Adipose tissue (tissue), 3 donors: Measurements from ENCODE around the gene GAL3ST3. TPM values are rescaled to one million over a fixed set of nuclear protein-coding genes. Genes with fewer than 3 reads are reported as not detected.

ENCODE experiments used
- H3K27ac ChIP-seq: one replicate; pipeline ENCODE4 v1.5.1; 2013; ENCODE audit warnings: low read depth, low read length
- WGBS, 3 donors: extraction: QIAGEN DNeasy Blood & Tissue Kit; methylation state at CpG; one replicate each; pipeline ENCODE4 v1.1.7; 2013; 5-methylcytosine and 5-hydroxymethylcytosine counted together
- polyA plus RNA-seq, 3 donors: library from polyadenylated mRNA; stranded (reverse); fragments of 200-250 nt; gene quantifications; one replicate each; pipeline ENCODE4 v1.2.3, GENCODE V29; 2013
- donor health status: healthy with polysubstance abuse.
- donor health status: Bipolar disorder and iron deficiency.
- donor health status: healthy.

Gene GAL3ST3
- polyA plus RNA-seq, 3 donors = 0.64 TPM; not detected in 2

DNA sequence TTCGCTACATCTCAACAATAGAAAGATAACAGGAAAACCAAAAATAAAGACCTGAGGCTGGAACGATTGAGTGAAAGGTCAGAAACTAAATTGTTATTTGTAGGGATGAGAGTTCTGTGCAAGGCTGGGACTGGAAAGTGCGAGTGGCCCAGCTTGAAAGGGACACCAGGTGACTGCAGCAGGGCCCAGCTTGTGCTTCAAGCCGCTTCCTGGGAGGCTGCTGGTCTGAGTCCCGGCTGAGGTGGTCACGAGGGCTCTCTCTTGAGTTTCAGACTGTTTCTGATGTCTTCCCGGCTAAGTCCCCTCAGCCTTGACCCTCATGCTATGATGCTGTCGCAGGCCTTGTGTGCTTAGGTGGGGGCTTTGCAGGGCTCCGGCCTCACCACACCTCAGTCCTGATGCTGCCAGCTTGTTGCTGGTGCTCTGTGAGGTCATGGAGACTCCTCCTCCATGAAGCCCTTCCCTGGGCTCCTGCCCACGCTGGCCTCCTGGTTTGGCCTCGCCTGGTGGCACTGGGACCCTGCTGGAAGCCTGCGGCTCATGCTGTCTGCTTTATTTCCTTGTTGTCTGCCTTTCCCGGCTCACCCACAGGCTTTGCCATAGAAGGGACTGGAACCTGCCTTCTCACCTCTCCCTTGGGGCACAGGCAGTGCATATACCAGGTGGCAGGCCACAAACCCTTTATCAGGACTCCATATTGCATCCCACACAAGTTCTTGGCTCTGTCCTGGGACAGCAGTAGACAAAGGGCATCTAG, 42.6 kb downstream of the GAL3ST3 start:
- no peak overlapping the region for H3K27ac ChIP-seq
- 87 to 91% (median 87%) methylated on average over 13 of the region's 13 CpGs for WGBS, 3 donors

DNA sequence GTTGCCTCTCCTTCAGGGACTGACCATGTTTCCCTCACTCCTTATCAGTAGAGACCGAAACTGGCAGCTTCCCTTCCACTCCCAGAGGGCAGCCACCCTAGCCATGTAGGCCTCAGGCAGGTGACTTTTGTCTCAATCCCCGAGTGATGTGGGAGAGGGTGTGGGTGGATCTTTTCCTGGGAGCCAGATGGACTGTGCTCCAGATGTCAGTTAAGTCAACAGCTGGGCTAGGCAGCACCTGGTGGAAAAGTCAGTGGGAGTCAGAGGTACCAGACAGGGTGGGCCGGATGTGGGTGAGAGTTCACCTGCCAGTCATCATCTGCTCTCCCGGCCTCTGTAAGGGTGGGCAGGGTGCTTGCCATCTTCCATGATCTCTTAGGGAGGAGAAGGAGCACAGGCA, 44.8 kb downstream of the GAL3ST3 start:
- no peak overlapping the region for H3K27ac ChIP-seq
- 70 to 89% (median 85%) methylated on average over 4 of the region's 4 CpGs for WGBS, 3 donors

- no peak overlapping the region for H3K27ac ChIP-seq
- WGBS, 3 donors = 63 to 72% (median 66%) methylated on average over 6 of the region's 6 CpGs
Measured at GRCh38 chr11:66003291-66003690, 45.7 kb downstream of the GAL3ST3 start.

DNA sequence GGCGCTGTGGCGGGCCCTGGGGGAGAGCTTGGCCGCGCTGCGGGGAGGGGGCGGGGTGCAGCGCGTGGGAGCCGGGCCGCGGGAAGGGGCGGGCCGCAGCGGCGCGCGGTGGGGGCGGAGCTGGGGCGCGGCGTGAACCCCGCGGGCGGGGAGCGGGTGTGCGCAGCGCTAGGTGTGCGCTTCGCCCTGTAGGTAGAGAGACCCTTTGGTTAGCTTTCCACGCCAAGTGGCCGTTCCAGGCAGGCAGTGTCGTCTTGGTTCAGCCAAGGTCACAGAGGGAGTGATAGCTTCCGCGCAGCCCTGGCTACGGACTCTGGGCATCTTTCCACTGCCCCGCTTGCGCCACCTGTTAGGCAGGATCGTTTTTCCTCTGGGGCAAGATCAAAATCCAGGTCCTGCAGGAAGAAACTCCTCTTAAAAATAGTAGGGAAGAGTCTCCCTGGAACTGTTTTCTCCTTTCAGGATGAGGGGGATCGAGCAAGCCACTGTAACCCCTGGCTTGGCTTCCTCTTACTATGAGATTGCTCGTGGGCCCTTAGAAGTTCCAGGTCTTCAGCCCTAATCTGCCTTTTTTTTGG, 46.2 kb downstream of the GAL3ST3 start:
- 0 to 1% (median 0%) methylated on average over 28 to 40 of the region's 40 CpGs for WGBS, 3 donors
- H3K27ac ChIP-seq = no peak overlapping the region

- H3K27ac ChIP-seq = peak within 1 kb of the TSS; percentile 75
- 0 to 1% (median 0%) methylated on average over 50 to 55 of the region's 55 CpGs for WGBS, 3 donors
Measured at GRCh38 chr11:66001942-66002647, 46.9 kb downstream of the GAL3ST3 start, which contains the start of the genes BANF1 and EIF1AD. TSS of gene BANF1 (plus strand) at chr11:66002503. CDS start at chr11:66003251, 748 bp downstream. TSS of gene EIF1AD (minus strand) at chr11:66002157. CDS start at chr11:66000389, 1,768 bp downstream.

GRCh38 chr11:65997286-65997685, 51.7 kb downstream of the GAL3ST3 start:
- H3K27ac ChIP-seq = no peak overlapping the region
- 75 to 89% (median 80%) methylated on average over 2 of the region's 2 CpGs for WGBS, 3 donors

GRCh38 chr11:65992056-65992455, 56.9 kb downstream of the GAL3ST3 start:
- no peak overlapping the region for H3K27ac ChIP-seq
- WGBS, 3 donors = 79 to 83% (median 79%) methylated on average over 5 of the region's 5 CpGs

Other genes starting within 250 kb of the GAL3ST3 start
- under 1 TPM in 2 of 3 donors, not detected in 1; 0.34 to 0.41 TPM for gene SNX32, start 215.2 kb downstream of the GAL3ST3 start, polyA plus RNA-seq
- 100 to 1,000 TPM; 206 to 826 (median 597) TPM for gene CFL1, start 191.0 kb downstream of the GAL3ST3 start, polyA plus RNA-seq
- gene MUS81, start 188.7 kb downstream of the GAL3ST3 start, polyA plus RNA-seq = 10 to 100 TPM; 29.7 to 60.6 (median 40.3) TPM
- 100 to 1,000 TPM in 1 of 3 donors, 10 to 100 TPM in 2; 16.6 to 103 (median 62.4) TPM for gene EFEMP2, start 176.4 kb downstream of the GAL3ST3 start, polyA plus RNA-seq
- gene CTSW, start 169.3 kb downstream of the GAL3ST3 start, polyA plus RNA-seq = 1 to 10 TPM in 2 of 3 donors, under 1 TPM in 1; 0.26 to 2.7 (median 2.6) TPM
- 10 to 100 TPM; 31.2 to 68.7 (median 56.9) TPM for gene FIBP, start 160.7 kb downstream of the GAL3ST3 start, polyA plus RNA-seq
- gene CCDC85B, start 158.5 kb downstream of the GAL3ST3 start, polyA plus RNA-seq = 10 to 100 TPM; 18.1 to 75.3 (median 28.1) TPM
- 100 to 1,000 TPM in 1 of 3 donors, 10 to 100 TPM in 1, 1 to 10 TPM in 1; 1.5 to 100 (median 28.1) TPM for gene FOSL1, start 148.8 kb downstream of the GAL3ST3 start, polyA plus RNA-seq
- 10 to 100 TPM; 20.5 to 35.3 (median 29.1) TPM for gene C11orf68, start 130.1 kb downstream of the GAL3ST3 start, polyA plus RNA-seq
- 100 to 1,000 TPM in 2 of 3 donors, 10 to 100 TPM in 1; 46.7 to 142 (median 107) TPM for gene DRAP1, start 129.7 kb downstream of the GAL3ST3 start, polyA plus RNA-seq
- gene TSGA10IP, start 103.7 kb downstream of the GAL3ST3 start, polyA plus RNA-seq = not detected
- gene SART1, start 87.4 kb downstream of the GAL3ST3 start, polyA plus RNA-seq = 10 to 100 TPM; 26.9 to 51.8 (median 36.5) TPM
- 10 to 100 TPM; 12.0 to 20.8 (median 12.9) TPM for gene EIF1AD, start 47.0 kb downstream of the GAL3ST3 start, polyA plus RNA-seq
- 100 to 1,000 TPM in 2 of 3 donors, 10 to 100 TPM in 1; 75.9 to 175 (median 123) TPM for gene BANF1, start 46.7 kb downstream of the GAL3ST3 start, polyA plus RNA-seq
- under 1 TPM in 2 of 3 donors, not detected in 1; 0.28 to 0.84 TPM for gene CST6, start 37.2 kb downstream of the GAL3ST3 start, polyA plus RNA-seq
- under 1 TPM in 2 of 3 donors, not detected in 1; 0.02 to 0.16 TPM for gene CATSPER1, start 22.7 kb downstream of the GAL3ST3 start, polyA plus RNA-seq
- 100 to 1,000 TPM in 1 of 3 donors, 10 to 100 TPM in 2; 95.6 to 110 (median 98.5) TPM for gene SF3B2, start 3.2 kb upstream of the GAL3ST3 start, polyA plus RNA-seq
- gene PACS1, start 21.1 kb upstream of the GAL3ST3 start, polyA plus RNA-seq = 10 to 100 TPM; 16.6 to 29.4 (median 26.5) TPM
- 10 to 100 TPM in 2 of 3 donors, 1 to 10 TPM in 1; 7.1 to 14.4 (median 14.2) TPM for gene KLC2, start 208.5 kb upstream of the GAL3ST3 start, polyA plus RNA-seq
- 100 to 1,000 TPM in 2 of 3 donors, 10 to 100 TPM in 1; 70.3 to 188 (median 183) TPM for gene RAB1B, start 219.5 kb upstream of the GAL3ST3 start, polyA plus RNA-seq
- 1 to 10 TPM in 1 of 3 donors, under 1 TPM in 1, not detected in 1; 0.16 to 1.3 TPM for gene CNIH2, start 229.0 kb upstream of the GAL3ST3 start, polyA plus RNA-seq
- 10 to 100 TPM; 62.9 to 84.3 (median 78.5) TPM for gene YIF1A, start 240.0 kb upstream of the GAL3ST3 start, polyA plus RNA-seq
- gene TMEM151A, start 242.7 kb upstream of the GAL3ST3 start, polyA plus RNA-seq = 1 to 10 TPM in 1 of 3 donors, under 1 TPM in 2; 0.22 to 1.3 (median 0.75) TPM